Gastroesophageal sphincter (tissue), 3 donors: Measurements from ENCODE around the gene TLCD1.

Source experiments
- EP300 ChIP-seq: sonication (generic); formaldehyde crosslinking; IDR thresholded peaks from one replicate; pipeline ENCODE4 v1.6.1; 2017; ENCODE audit warnings: antibody characterized with exemption, mild to moderate bottlenecking
- POLR2A ChIP-seq, 2 donors: fragments of 450-650 bp; IDR thresholded peaks; one replicate each; pipeline ENCODE4 v1.6.1; 2017; ENCODE audit warnings: antibody characterized with exemption in 2 of 2, mild to moderate bottlenecking in 2 of 2, moderate library complexity in 1 of 2
- POLR2AphosphoS5 ChIP-seq: sonication (generic); formaldehyde crosslinking; IDR thresholded peaks from one replicate; pipeline ENCODE4 v1.6.1; 2017; ENCODE audit warnings: antibody characterized with exemption
- TF ChIP-seq, protein P1 (sequence below), 4 experiments: fragments of 200-600 bp in 2 of 4; fragments of 450-650 bp in 2 of 4; sonication (generic) in 1 of 4; IDR thresholded peaks; one replicate each; pipeline ENCODE4 v1.5.1; 2017 to 2019; ENCODE audit warnings: antibody characterized with exemption in 4 of 4, mild to moderate bottlenecking in 2 of 4, moderate library complexity in 2 of 4

DNA sequence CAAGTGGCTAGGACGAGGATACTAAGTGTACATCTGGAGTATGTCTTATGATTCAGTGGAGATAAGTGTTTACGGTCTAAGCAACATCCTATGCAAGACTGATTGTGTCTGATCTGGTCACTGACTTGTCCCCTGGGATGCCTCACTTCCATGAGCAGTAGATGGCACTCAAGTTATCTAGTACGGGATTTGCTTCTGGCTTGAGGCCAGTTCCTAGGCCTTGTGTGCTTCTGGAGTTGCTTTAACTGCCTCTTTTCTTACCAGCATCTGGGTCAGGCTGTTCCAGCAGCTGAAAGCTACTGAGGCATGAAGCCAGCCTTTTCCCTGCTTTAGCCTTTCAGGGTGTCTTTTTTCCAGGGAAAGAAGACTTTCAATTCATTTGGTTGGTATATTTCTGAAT, 41.1 kb downstream of the TLCD1 start:
- TF ChIP-seq POLR2A (IDR thresholded peaks at IDR 0.05) = no peak
- TF ChIP-seq, protein P1, sequence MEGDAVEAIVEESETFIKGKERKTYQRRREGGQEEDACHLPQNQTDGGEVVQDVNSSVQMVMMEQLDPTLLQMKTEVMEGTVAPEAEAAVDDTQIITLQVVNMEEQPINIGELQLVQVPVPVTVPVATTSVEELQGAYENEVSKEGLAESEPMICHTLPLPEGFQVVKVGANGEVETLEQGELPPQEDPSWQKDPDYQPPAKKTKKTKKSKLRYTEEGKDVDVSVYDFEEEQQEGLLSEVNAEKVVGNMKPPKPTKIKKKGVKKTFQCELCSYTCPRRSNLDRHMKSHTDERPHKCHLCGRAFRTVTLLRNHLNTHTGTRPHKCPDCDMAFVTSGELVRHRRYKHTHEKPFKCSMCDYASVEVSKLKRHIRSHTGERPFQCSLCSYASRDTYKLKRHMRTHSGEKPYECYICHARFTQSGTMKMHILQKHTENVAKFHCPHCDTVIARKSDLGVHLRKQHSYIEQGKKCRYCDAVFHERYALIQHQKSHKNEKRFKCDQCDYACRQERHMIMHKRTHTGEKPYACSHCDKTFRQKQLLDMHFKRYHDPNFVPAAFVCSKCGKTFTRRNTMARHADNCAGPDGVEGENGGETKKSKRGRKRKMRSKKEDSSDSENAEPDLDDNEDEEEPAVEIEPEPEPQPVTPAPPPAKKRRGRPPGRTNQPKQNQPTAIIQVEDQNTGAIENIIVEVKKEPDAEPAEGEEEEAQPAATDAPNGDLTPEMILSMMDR (IDR thresholded peaks at IDR 0.05) = no peak
- no peak for TF ChIP-seq EP300
- TF ChIP-seq POLR2AphosphoS5 = no peak
